A549 (cell line): ENCODE data around the gene ECM2.

ENCODE experiments used
- CTCF ChIP-seq: fragments of >200 bp; sonication (Bioruptor Twin); formaldehyde crosslinking; IDR thresholded peaks from 3 replicates; pipeline ENCODE4 v1.5.1; 2016
- E2F6 ChIP-seq: IDR thresholded peaks from 2 replicates; pipeline ENCODE4 v1.6.1; 2012; ENCODE audit warnings: low read depth, borderline replicate concordance
- GATA3 ChIP-seq: IDR thresholded peaks from 2 replicates; pipeline ENCODE4 v1.6.1; 2012; ENCODE audit warnings: borderline replicate concordance
- MAFK ChIP-seq: fragments of 450-650 bp; IDR thresholded peaks from 2 replicates; pipeline ENCODE4 v1.6.1; 2014; ENCODE audit not compliant: partially characterized antibody
- NR3C1 ChIP-seq: fragments of >200 bp; sonication (Bioruptor Twin); formaldehyde crosslinking; IDR thresholded peaks from 3 replicates; pipeline ENCODE4 v1.6.1; 2017
- RAD21 ChIP-seq, 2 experiments: fragments of >200 bp in 1 of 2; sonication (Bioruptor Twin) in 1 of 2; formaldehyde crosslinking in 1 of 2; IDR thresholded peaks in 1 of 2; conservative IDR thresholded peaks in 1 of 2; 2 replicates in 1 of 2; 3 replicates in 1 of 2; pipeline ENCODE4 v1.6.1; 2012 to 2018; ENCODE audit warnings: inconsistent platforms in 1 of 2
- REST ChIP-seq: fragments of 200-600 bp; sonication (generic); IDR thresholded peaks from 2 replicates; pipeline ENCODE4 v1.6.1; 2016; ENCODE audit warnings: antibody characterized with exemption, mild to moderate bottlenecking, moderate library complexity
- SMC3 ChIP-seq: fragments of >200 bp; sonication (Bioruptor Twin); formaldehyde crosslinking; IDR thresholded peaks from 3 replicates; pipeline ENCODE4 v1.6.1; 2018; ENCODE audit warnings: inconsistent platforms

GRCh38 chr9:92538541-92538940 is 2.8 kb upstream of the ECM2 start:
- no peak for TF ChIP-seq CTCF
- TF ChIP-seq REST = no peak
- no peak for TF ChIP-seq E2F6
- TF ChIP-seq MAFK = no peak
- no peak for TF ChIP-seq SMC3
- TF ChIP-seq NR3C1 = no peak
- no peak for TF ChIP-seq GATA3
- TF ChIP-seq RAD21 (conservative IDR thresholded peaks at IDR 0.05 in 1 of 2, IDR thresholded peaks at IDR 0.05 in 1 of 2) = no peak
